DOHH2 (cell line): ENCODE measurements around the gene ARMS2.

Source experiments
- H3F3A ChIP-seq: fragments of 200-600 bp; sonication (generic), shearing (Covaris generic); 2 replicates; pipeline ENCODE4 v1.6.0; 2016; ENCODE audit warnings: antibody characterized with exemption, mild to moderate bottlenecking; ENCODE audit not compliant: control insufficient read depth, insufficient read depth
- H3K27ac ChIP-seq: fragments of 200-600 bp; sonication (generic); 2 replicates; pipeline ENCODE4 v1.5.1; 2014; ENCODE audit warnings: low read depth, mild to moderate bottlenecking, low read length, moderate library complexity
- H3K27me3 ChIP-seq: fragments of 200-600 bp; sonication (generic); 2 replicates; pipeline ENCODE4 v1.6.1; 2014; ENCODE audit warnings: mild to moderate bottlenecking, low read length, mixed read lengths; ENCODE audit not compliant: control insufficient read depth
- H3K36me3 ChIP-seq: fragments of 200-600 bp; sonication (generic); 2 replicates; pipeline ENCODE4 v1.6.1; 2014; ENCODE audit warnings: mild to moderate bottlenecking, low read length, moderate library complexity, mixed read lengths; ENCODE audit not compliant: control insufficient read depth
- H3K4me1 ChIP-seq: fragments of 200-600 bp; sonication (generic); 2 replicates; pipeline ENCODE4 v1.6.1; 2014; ENCODE audit warnings: mild to moderate bottlenecking, low read length, mixed read lengths; ENCODE audit not compliant: control insufficient read depth
- H3K4me2 ChIP-seq: fragments of 200-600 bp; sonication (generic); 2 replicates; pipeline ENCODE4 v1.6.0; 2014; ENCODE audit warnings: mild to moderate bottlenecking, low read length, moderate library complexity
- H3K4me3 ChIP-seq: fragments of 200-600 bp; sonication (generic); 2 replicates; pipeline ENCODE4 v1.5.1; 2014; ENCODE audit warnings: mild to moderate bottlenecking, low read length, mixed read lengths
- H3K79me2 ChIP-seq: fragments of 200-600 bp; sonication (generic); 2 replicates; pipeline ENCODE4 v1.6.1; 2014; ENCODE audit warnings: mild to moderate bottlenecking, low read length, mixed read lengths; ENCODE audit not compliant: control insufficient read depth
- H3K9me2 ChIP-seq: fragments of 200-600 bp; sonication (generic); replicated peaks from 2 replicates; pipeline ENCODE4 v1.6.1; 2014; ENCODE audit warnings: mild to moderate bottlenecking, low read length, mixed read lengths; ENCODE audit not compliant: control insufficient read depth
- H3K9me3 ChIP-seq: fragments of 200-600 bp; sonication (generic); 2 replicates; pipeline ENCODE4 v1.6.1; 2014; ENCODE audit warnings: antibody characterized with exemption, low read length, mixed read lengths; ENCODE audit not compliant: control insufficient read depth, insufficient read depth
- H4K20me1 ChIP-seq: fragments of 200-600 bp; sonication (generic); 2 replicates; pipeline ENCODE4 v1.6.0; 2014; ENCODE audit warnings: low read depth, mild to moderate bottlenecking, antibody characterized with exemption, low read length, moderate library complexity; ENCODE audit not compliant: control insufficient read depth, insufficient read depth
- CTCF ChIP-seq: fragments of 200-600 bp; sonication (generic); IDR thresholded peaks from one replicate; pipeline ENCODE4 v1.5.1; 2014; ENCODE audit warnings: antibody characterized with exemption, mild to moderate bottlenecking, low read depth, low read length; ENCODE audit not compliant: poor library complexity, severe bottlenecking
- EZH2phosphoT487 ChIP-seq: fragments of 200-600 bp; sonication (generic); IDR thresholded peaks from 2 replicates; pipeline ENCODE4 v1.6.1; 2017; ENCODE audit warnings: borderline replicate concordance, mild to moderate bottlenecking, antibody characterized with exemption, low read length, moderate library complexity, mixed read lengths

ARMS2 gene

GRCh38 chr10:122468307-122468925 is 14.0 kb downstream of the ARMS2 start:
- H3K4me1 ChIP-seq = no peaks in the 10 kb centered on the region
- H3K27ac ChIP-seq = no peak overlapping the region
- H3K79me2 ChIP-seq = no peaks in the 10 kb centered on the region
- H3K4me2 ChIP-seq = no peak overlapping the region
- H3K27me3 ChIP-seq = no peaks in the 10 kb centered on the region; the same call in 1 of the 2 replicates
- TF ChIP-seq CTCF = no peak
- TF ChIP-seq EZH2phosphoT487 = no peak
- no peak overlapping the region for H3K4me3 ChIP-seq
- H4K20me1 ChIP-seq = no peaks in the 10 kb centered on the region; the same call in 1 of the 2 replicates
- H3K9me3 ChIP-seq = no peaks in the 10 kb centered on the region
- no peaks in the 10 kb centered on the region for H3K36me3 ChIP-seq
- H3K9me2 ChIP-seq = no peaks in the 10 kb centered on the region
- H3F3A ChIP-seq = no peaks in the 10 kb centered on the region

- Histone ChIP-seq H3K9me2 (no peaks in the 10 kb centered on the region), H3K4me3 (no peak overlapping the region), H3K9me3 (no peaks in the 10 kb centered on the region), H3K27ac (no peak overlapping the region), H3F3A (no peaks in the 10 kb centered on the region), H3K4me2 (no peak overlapping the region), H4K20me1 (no peaks in the 10 kb centered on the region; the same call in 1 of the 2 replicates), H3K79me2 (no peaks in the 10 kb centered on the region), H3K27me3 (peaks cover 5% of the 10 kb centered on the region), H3K36me3 (no peaks in the 10 kb centered on the region), H3K4me1 (no peaks in the 10 kb centered on the region)
- TF ChIP-seq EZH2phosphoT487 (no peak), CTCF (no peak)
Measured at GRCh38 chr10:122468926-122469781, 14.7 kb downstream of the ARMS2 start.

GRCh38 chr10:122469848-122470247 is 15.4 kb downstream of the ARMS2 start:
- peaks cover 10% of the 10 kb centered on the region for H3K27me3 ChIP-seq
- H3K9me3 ChIP-seq = no peaks in the 10 kb centered on the region
- H3K4me1 ChIP-seq = no peaks in the 10 kb centered on the region
- H3K27ac ChIP-seq = no peak overlapping the region
- H3K36me3 ChIP-seq = no peaks in the 10 kb centered on the region
- H3K79me2 ChIP-seq = no peaks in the 10 kb centered on the region
- no peak overlapping the region for H3K4me2 ChIP-seq
- H3F3A ChIP-seq = no peaks in the 10 kb centered on the region
- H4K20me1 ChIP-seq = no peaks in the 10 kb centered on the region; the same call in 1 of the 2 replicates
- no peak for TF ChIP-seq CTCF
- TF ChIP-seq EZH2phosphoT487 = no peak
- no peak overlapping the region for H3K4me3 ChIP-seq
- H3K9me2 ChIP-seq = no peaks in the 10 kb centered on the region
